HG03108 (cell line): Measurements from ENCODE around the gene MGMT.

Source experiments
- ATAC-seq: cut with Tn5 transposase; IDR thresholded peaks from one replicate; pipeline ENCODE4 v1.9.1; 2021; ENCODE audit warnings: moderate library complexity; ENCODE audit not compliant: unreplicated experiment

MGMT gene

DNA sequence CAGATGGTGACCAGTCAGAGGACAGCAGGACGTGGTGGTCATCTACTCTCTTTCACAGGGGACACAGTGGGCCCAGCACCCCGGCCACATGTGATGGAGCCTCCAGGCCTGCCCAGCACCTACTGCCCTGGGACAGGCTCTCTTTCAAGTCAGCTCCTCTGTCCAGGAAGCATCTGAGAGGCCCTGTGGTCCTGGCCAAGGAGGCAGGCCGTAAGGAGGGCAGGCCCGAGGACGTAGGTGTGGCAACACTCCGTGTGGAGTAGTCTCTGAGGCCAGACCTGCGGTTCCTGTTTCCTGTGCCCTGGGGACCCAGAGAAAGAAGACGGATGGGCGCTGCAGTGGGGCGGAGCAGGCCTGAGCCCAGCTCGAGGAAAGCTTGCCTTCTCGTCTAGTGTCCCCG is 317.9 kb downstream of the MGMT start:
- no peak for ATAC-seq

DNA sequence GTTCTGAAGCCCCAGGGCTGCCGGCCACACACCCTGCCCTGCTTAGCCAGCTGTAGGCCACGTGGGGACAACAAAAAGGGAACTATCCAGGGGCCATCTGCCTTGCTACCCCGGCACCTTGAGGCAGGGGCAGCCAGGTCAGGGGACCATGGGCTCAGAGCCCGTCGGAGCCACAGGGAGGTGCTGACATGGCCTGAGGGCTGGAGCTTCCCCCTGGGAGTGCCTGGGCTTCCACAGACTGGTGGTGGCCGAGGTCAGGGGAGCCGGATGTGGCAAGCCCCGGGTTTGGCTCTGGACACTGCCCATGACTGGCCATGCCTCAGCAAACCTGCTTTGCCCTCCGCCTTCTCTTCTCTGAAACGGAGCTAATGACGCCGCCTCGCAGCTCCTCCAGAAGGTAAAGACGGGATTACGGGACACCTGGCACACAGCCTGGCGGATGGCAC is 318.5 kb downstream of the MGMT start:
- no peak for ATAC-seq

- no peak for ATAC-seq
Observed at GRCh38 chr10:129786216-129786615, 319.2 kb downstream of the MGMT start.

GRCh38 chr10:129787557-129787956 is 320.5 kb downstream of the MGMT start:
- no peak for ATAC-seq

GRCh38 chr10:129788215-129788614 is 321.2 kb downstream of the MGMT start:
- no peak for ATAC-seq

DNA sequence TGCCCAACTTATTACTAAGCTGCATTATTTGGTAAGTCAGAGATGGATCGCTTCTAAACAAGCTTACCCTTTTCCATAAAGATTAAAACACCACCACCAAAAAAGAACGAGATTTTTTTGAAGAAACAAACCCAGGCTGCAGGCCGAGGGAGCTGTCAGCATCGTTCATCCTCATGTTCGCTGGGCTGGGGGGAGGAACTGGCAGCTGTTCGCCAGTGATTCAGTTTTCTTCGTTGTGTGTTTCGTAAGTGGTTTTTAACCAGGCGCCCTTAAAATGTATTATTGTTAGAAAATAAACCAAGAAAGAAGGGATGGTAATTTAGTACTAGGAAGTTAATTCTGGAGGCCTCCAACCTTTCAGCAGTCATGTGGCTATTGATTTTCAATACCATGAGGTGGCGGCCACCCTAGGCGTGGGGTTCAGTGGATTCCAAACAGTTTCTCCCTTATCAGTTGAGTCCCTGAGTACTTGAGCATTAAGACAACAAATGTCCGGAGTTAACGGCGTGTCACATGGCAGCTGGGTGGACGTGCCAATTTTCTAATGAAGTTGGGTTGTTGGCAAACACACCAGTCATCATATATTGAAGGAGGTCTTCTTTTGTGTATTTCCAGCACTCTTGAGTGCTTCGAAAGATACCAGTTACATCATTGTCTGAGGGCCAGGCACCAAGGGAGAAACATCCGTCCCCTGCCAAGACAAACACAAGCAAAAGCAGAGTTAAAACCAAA is 323.8 kb downstream of the MGMT start:
- no peak for ATAC-seq

- no peak for ATAC-seq
Observed at GRCh38 chr10:129792141-129792540, 325.1 kb downstream of the MGMT start.

GRCh38 chr10:129792864-129793263 is 325.8 kb downstream of the MGMT start:
- ATAC-seq: no peak

DNA sequence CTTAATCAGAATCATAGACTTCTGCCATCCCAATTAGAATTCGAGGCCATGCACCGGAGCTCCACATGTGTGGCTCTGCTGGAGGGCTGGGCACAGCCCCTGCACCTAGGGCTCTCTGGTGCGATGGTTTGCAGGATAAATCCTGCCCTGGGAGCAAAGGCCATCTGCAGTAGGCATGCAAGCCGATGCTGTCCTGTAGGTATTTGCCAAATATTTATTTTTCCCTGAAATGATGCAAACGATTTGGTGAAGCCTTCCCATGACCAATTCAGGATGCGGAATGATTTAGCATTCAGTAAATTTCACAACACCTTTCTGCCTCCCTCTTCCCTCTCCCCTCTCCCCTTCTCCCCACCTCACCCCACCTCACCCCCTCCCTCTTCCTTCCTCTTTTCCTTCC is 326.4 kb downstream of the MGMT start:
- ATAC-seq: no peak

DNA sequence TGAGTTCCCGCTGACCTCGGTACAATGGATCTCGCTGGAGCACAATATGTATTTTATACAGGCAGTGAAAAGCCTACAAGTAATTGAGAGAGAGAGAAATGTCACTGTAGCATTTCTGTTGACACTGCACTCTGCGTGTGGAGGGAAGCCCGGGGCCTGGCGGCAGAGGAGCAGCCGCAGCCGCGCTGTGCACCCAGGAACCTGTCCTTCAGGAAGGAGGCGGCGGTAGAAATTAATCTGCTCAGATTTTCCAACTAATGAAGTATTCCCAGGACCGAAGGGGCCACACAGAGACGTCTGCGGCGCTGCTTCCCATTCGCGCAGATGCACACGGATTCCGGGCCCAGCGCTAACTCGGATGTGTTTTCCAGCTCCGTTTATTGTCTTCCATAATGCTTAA is 327.0 kb downstream of the MGMT start:
- ATAC-seq: no peak

- ATAC-seq: no peak
Observed at GRCh38 chr10:129796710-129797420, 329.8 kb downstream of the MGMT start.

- no peak for ATAC-seq
Observed at GRCh38 chr10:129799942-129800341, 332.9 kb downstream of the MGMT start.

DNA sequence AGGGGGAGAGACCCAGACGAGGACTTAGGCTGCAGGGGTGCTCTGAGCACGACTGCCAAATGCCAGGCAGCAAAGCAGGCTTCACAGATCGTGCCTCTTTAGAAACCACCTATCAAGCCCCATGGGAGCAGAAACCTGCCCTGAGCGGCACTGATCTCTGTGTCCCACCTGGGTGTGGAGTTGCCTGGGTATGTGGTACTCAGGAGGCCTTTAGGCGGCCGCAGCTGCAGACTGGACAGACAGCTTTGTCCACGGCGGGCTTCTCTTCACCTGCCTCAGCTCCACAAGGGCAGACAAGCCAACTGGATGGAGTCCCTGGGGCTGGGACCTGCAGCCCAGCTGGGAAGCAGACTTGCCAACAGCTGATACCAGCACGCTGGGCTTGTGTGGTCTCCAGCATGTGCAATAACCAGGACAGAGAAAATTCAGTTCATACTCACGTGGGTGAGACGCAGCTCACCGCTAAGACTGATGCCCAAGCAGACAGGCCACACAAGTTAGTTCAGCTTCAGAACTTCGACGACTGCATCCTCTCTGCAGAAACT is 333.8 kb downstream of the MGMT start:
- ATAC-seq: no peak

DNA sequence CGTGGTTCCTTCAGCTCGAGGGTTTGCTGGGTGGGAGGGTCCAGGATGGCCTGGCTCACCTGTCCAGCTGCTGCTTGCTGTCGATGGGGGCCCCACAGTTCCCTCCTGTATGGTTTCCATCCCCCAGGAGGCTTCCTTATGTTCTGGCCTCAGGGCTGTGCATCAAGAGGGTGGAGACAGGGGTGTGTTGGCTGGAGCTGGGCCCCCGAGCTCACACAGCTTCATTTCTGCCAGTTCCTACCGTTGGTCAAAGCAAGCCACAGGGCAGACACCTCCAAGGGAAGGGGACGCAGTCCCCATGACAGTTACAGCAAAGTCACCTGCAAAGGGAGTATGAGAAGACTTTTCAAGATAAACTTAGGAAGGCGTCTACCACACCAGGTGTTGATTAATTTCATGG is 340.2 kb downstream of the MGMT start:
- no peak for ATAC-seq

GRCh38 chr10:129808092-129808983 is 341.3 kb downstream of the MGMT start:
- no peak for ATAC-seq

- ATAC-seq: no peak
Observed at GRCh38 chr10:129809431-129809830, 342.4 kb downstream of the MGMT start.

DNA sequence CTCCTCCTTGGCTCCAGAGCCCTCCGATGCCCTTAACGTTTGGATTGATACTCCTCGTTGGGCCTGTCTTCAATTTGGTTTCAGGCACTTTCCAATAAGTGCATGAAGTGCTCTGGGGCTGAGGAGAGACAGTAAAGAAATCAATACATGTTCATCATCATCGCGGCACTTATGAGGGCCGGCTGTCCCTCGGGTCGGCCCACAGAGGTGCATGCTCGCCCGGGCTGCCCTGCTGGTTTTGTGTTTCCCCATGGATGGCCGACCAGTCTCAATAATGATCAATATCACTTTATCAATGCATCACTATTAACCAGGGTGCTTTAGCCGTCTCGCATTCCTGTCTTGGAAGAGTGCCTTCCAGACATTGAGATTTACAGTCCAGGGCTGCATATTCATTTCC is 342.8 kb downstream of the MGMT start:
- ATAC-seq: no peak

- ATAC-seq: no peak
Observed at GRCh38 chr10:129811208-129811607, 344.2 kb downstream of the MGMT start.

GRCh38 chr10:129812398-129812797 is 345.4 kb downstream of the MGMT start:
- ATAC-seq: no peak

- no peak for ATAC-seq
Observed at GRCh38 chr10:129814681-129815646, 347.9 kb downstream of the MGMT start.
